HG03342 (cell line): ENCODE measurements around the gene ACER3.
"Not testable (repeated sequence)": the region's sequence is repeated elsewhere in the genome, so short reads cannot be mapped to it uniquely, and the experiment has no call there.

Source experiments
- ATAC-seq: cut with Tn5 transposase; IDR thresholded peaks from one replicate; pipeline ENCODE4 v1.9.1; 2021; ENCODE audit warnings: mild to moderate bottlenecking, moderate library complexity; ENCODE audit not compliant: unreplicated experiment

The ACER3 gene

GRCh38 chr11:76860539-76861475, at the start of gene ACER3:
TSS of gene ACER3 (plus strand) at chr11:76860918. CDS start at chr11:76860977, 59 bp downstream.
- ATAC-seq, result peak; percentile 93

GRCh38 chr11:76811259-76811658, 49.5 kb upstream of the ACER3 start:
- ATAC-seq, result no peak

- ATAC-seq, result no peak
Observed at GRCh38 chr11:76814414-76814813, 46.3 kb upstream of the ACER3 start.

- ATAC-seq, result not testable (repeated sequence)
Observed at GRCh38 chr11:76815678-76816077, 45.0 kb upstream of the ACER3 start.

GRCh38 chr11:76820184-76820566, 40.5 kb upstream of the ACER3 start:
- ATAC-seq, result no peak

GRCh38 chr11:76821396-76821795, 39.3 kb upstream of the ACER3 start:
- not testable (repeated sequence) for ATAC-seq

- no peak for ATAC-seq
Observed at GRCh38 chr11:76822406-76822805, 38.3 kb upstream of the ACER3 start.

GRCh38 chr11:76823481-76824028, 37.2 kb upstream of the ACER3 start:
- no peak for ATAC-seq

GRCh38 chr11:76824083-76824939, 36.4 kb upstream of the ACER3 start:
- ATAC-seq, result no peak

GRCh38 chr11:76824980-76825725, 35.6 kb upstream of the ACER3 start:
- no peak for ATAC-seq

GRCh38 chr11:76825726-76826396, 34.9 kb upstream of the ACER3 start:
- ATAC-seq, result no peak

GRCh38 chr11:76826508-76826907, 34.2 kb upstream of the ACER3 start:
- not testable (repeated sequence) for ATAC-seq

GRCh38 chr11:76827005-76827404, 33.7 kb upstream of the ACER3 start:
- ATAC-seq, result not testable (repeated sequence)

- ATAC-seq, result no peak
Observed at GRCh38 chr11:76830639-76831327, 29.9 kb upstream of the ACER3 start.

- ATAC-seq, result no peak
Observed at GRCh38 chr11:76831686-76832310, 28.9 kb upstream of the ACER3 start.

- no peak for ATAC-seq
Observed at GRCh38 chr11:76832361-76832760, 28.4 kb upstream of the ACER3 start.

GRCh38 chr11:76834151-76834550, 26.6 kb upstream of the ACER3 start:
- no peak for ATAC-seq

- ATAC-seq, result no peak
Observed at GRCh38 chr11:76835036-76835435, 25.7 kb upstream of the ACER3 start.
